ENCODE results near the gene EVI2B.

The EVI2B gene

DNA sequence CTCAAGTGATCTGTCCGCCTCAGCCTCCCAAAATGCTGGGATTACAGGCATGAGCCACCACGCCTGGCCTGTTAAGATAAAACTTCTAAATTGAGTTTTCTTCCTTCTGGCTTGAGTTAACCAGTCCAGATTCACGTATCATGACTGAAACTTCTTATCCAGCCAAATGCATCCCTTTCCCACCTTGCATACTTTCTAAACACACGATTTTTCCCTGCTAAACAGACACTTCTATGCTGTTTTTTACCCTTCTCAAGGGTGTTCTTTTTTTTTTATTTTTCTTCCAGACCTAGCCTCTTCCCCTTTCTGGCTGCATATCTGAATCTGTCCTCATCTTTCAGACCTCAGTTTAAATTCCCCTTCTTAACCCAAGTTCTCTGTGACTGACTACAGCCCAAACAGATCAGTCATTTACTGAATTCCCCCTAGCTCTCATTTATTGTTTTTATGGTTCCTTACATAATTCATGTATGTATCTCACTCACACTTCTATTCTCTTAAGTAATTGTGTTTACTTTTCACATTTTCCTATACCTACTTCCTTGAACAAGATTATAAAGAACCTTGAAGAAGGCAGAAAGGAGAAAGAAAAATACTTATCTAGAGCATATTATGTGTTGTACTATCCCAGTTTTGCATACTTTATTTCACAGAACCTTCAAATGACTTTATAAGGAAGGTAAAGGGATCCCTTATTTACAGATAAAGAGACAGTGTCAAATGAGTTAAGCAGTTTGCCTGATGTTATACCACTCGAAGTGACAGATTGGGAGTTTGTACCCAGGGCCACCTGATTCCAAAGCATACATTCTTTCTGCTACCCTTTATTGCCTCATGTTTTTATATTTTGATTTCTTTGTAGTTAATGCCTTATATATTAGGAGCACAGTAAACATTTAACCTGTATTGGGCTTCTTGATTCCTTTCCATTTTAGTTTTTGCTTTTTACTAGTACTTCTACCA lies 5.2 kb downstream of the EVI2B start:
- TF ChIP-seq SIN3A (IDR thresholded peaks at IDR 0.05; ENCODE audit: borderline replicate concordance, insufficient read depth, low read length) (no peak), FOXP2 (optimal IDR thresholded peaks at IDR 0.05; ENCODE audit: borderline replicate concordance, extremely low read depth, extremely low read length, insufficient read depth) (no peak), POLR2AphosphoS5 (IDR thresholded peaks at IDR 0.05; ENCODE audit: low read depth, low read length) (no peak), TAF1 (IDR thresholded peaks at IDR 0.05; ENCODE audit: borderline replicate concordance, insufficient read depth, low read length) (no peak)
- TF ChIP-seq, protein P1, sequence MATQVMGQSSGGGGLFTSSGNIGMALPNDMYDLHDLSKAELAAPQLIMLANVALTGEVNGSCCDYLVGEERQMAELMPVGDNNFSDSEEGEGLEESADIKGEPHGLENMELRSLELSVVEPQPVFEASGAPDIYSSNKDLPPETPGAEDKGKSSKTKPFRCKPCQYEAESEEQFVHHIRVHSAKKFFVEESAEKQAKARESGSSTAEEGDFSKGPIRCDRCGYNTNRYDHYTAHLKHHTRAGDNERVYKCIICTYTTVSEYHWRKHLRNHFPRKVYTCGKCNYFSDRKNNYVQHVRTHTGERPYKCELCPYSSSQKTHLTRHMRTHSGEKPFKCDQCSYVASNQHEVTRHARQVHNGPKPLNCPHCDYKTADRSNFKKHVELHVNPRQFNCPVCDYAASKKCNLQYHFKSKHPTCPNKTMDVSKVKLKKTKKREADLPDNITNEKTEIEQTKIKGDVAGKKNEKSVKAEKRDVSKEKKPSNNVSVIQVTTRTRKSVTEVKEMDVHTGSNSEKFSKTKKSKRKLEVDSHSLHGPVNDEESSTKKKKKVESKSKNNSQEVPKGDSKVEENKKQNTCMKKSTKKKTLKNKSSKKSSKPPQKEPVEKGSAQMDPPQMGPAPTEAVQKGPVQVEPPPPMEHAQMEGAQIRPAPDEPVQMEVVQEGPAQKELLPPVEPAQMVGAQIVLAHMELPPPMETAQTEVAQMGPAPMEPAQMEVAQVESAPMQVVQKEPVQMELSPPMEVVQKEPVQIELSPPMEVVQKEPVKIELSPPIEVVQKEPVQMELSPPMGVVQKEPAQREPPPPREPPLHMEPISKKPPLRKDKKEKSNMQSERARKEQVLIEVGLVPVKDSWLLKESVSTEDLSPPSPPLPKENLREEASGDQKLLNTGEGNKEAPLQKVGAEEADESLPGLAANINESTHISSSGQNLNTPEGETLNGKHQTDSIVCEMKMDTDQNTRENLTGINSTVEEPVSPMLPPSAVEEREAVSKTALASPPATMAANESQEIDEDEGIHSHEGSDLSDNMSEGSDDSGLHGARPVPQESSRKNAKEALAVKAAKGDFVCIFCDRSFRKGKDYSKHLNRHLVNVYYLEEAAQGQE (IDR thresholded peaks at IDR 0.05; ENCODE audit: insufficient read depth in 1 of 2, low read depth in 2 of 2, low read length in 2 of 2), result no peak

DNA sequence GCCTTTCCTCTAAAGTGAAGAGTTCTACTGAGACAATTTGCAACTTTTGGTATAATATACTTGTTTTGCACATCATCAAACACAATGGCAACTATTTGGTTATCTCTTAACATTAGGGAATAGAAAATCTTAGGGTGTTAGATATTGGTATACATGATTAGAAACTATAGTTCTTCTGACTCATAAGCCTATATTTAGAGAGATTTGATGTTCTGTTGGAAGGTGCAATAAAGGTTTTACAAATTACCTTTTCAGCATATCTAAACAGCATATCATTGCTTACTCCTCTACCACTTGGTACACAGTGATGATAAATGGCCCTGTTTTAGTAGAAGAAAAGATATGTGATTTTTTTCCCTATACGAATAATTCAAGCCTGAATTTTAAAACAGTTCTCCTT lies 6.2 kb downstream of the EVI2B start:
- TF ChIP-seq FOXP2 (optimal IDR thresholded peaks at IDR 0.05; ENCODE audit: borderline replicate concordance, extremely low read depth, extremely low read length, insufficient read depth) (no peak), POLR2AphosphoS5 (IDR thresholded peaks at IDR 0.05; ENCODE audit: low read depth, low read length) (no peak), TAF1 (IDR thresholded peaks at IDR 0.05; ENCODE audit: borderline replicate concordance, insufficient read depth, low read length) (no peak), SIN3A (IDR thresholded peaks at IDR 0.05; ENCODE audit: borderline replicate concordance, insufficient read depth, low read length) (no peak)
- TF ChIP-seq, protein P1 (IDR thresholded peaks at IDR 0.05; ENCODE audit: insufficient read depth in 1 of 2, low read depth in 2 of 2, low read length in 2 of 2), result no peak

DNA sequence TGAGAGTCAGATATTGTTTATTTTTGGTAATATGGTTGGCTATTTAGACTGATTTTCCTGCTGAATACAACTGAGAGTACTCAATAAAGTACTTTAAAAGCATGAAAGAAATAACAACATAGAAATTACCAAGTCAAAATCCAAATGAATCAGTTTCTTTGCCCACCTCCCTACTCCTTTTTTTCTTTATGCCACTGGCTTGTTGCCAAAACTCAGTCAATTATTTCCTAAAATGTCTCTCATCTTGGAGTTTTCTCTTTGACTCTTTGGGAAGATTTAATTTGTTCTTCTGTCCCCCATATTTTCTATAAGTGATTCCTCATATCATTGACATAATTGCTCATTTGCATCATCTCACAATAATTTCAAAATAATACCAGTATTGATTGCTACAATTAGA lies 14.2 kb downstream of the EVI2B start:
- no peak for TF ChIP-seq SIN3A (IDR thresholded peaks at IDR 0.05; ENCODE audit: borderline replicate concordance, insufficient read depth, low read length)
- TF ChIP-seq TAF1 (IDR thresholded peaks at IDR 0.05; ENCODE audit: borderline replicate concordance, insufficient read depth, low read length), result no peak
- TF ChIP-seq FOXP2 (optimal IDR thresholded peaks at IDR 0.05; ENCODE audit: borderline replicate concordance, extremely low read depth, extremely low read length, insufficient read depth), result no peak
- TF ChIP-seq POLR2AphosphoS5 (IDR thresholded peaks at IDR 0.05; ENCODE audit: low read depth, low read length), result no peak
- TF ChIP-seq, protein P1 (IDR thresholded peaks at IDR 0.05; ENCODE audit: insufficient read depth in 1 of 2, low read depth in 2 of 2, low read length in 2 of 2), result no peak

DNA sequence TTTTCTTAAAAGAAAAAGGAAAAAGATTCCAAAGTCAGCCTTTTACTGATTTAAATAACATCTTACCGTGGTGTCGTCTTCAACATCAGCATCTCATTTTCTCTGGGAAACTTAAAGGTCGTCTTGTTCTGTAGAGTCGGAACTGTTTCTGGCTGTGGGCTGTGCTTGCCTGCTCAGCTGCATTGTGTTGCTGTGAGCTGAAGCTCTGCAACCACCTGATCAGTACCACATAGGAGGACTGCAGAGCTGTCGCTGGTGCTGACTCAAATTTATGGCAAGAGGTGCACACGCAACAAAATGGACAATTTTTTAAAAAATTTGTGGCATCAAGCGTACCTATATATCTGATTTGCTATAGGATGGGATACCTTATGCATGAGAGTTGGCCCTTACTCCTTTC lies 16.8 kb downstream of the EVI2B start, which contains the start of gene OMG:
Gene OMG (minus strand): TSS at position 150 of the 400 bp plus-strand sequence. CDS start 908 bp downstream, outside the sequence.
- TF ChIP-seq FOXP2 (optimal IDR thresholded peaks at IDR 0.05; ENCODE audit: borderline replicate concordance, extremely low read depth, extremely low read length, insufficient read depth) (no peak), SIN3A (IDR thresholded peaks at IDR 0.05; ENCODE audit: borderline replicate concordance, insufficient read depth, low read length) (no peak), TAF1 (IDR thresholded peaks at IDR 0.05; ENCODE audit: borderline replicate concordance, insufficient read depth, low read length) (no peak), POLR2AphosphoS5 (IDR thresholded peaks at IDR 0.05; ENCODE audit: low read depth, low read length) (no peak)
- TF ChIP-seq, protein P1 (IDR thresholded peaks at IDR 0.05; ENCODE audit: insufficient read depth in 1 of 2, low read depth in 2 of 2, low read length in 2 of 2), result no peak

Measured in PFSK-1 (cell line).